ENCODE measurements around the gene ZNHIT1.
"Not testable (repeated sequence)": the region's sequence is repeated elsewhere in the genome, so short reads cannot be mapped to it uniquely, and the experiment has no call there.

ZNHIT1 gene

DNA sequence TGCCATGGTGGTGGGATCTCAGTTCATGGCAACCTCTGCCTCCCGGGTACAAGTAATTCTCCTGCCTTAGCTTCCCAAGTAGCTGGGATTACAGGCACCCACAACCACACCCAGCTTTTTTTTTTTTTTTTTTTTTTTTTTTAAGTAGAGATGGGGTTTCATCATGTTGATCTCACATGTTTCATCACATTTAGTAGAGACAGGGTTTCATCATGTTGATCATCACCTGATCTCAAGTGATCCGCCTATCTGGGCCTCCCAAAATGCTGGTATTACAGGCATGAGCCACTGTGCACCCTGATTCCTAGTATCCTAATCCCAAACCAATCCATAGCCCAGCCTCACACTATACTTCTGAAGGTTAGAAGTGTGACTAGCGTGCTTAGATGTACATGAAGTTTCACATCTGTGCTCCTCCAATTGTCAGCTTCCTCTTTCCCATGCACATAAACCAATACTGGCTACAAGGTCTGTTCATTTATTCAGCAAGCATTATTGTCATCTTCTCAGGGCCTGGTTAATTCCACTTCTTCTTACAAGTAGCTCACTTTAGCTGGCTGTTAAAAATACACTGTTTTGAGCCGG, 31.0 kb upstream of the ZNHIT1 start:
- DNase-seq (ENCODE audit: low spot score) = no peak

- no peak for DNase-seq (ENCODE audit: low spot score)
These were observed 28.9 kb upstream of the ZNHIT1 start for GRCh38 chr7:101189109-101189508.

DNA sequence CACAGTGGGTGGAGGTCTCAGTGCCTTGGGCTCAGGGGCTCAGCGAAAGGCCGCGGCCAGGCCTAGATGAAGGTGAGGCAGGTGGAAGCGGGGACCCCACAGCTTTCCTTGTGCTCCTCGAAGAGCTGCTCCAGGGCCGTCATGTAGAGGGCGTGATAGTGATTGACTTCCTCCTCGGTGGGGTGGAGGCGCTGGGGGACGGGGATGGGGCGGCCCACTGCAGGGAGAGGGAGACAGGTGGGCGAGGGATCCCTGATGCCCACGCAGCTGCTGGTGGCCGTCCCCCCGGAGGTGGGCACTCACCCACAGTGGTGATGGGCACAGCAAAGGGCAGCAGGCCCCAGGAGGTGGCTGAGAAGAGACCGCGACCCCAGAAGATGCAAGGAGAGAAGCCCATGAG, 22.1 kb upstream of the ZNHIT1 start:
- DNase-seq (ENCODE audit: low spot score) = no peak

GRCh38 chr7:101197991-101198390, 20.0 kb upstream of the ZNHIT1 start:
- no peak for DNase-seq (ENCODE audit: low spot score)

- no peak for DNase-seq (ENCODE audit: low spot score)
These were observed 19.5 kb upstream of the ZNHIT1 start for GRCh38 chr7:101198476-101198875.

GRCh38 chr7:101199522-101199921, 18.4 kb upstream of the ZNHIT1 start:
- not testable (repeated sequence) for DNase-seq (ENCODE audit: low spot score)

- no peak for DNase-seq (ENCODE audit: low spot score)
These were observed 17.5 kb upstream of the ZNHIT1 start for GRCh38 chr7:101200504-101200861.

GRCh38 chr7:101200862-101201599, 16.9 kb upstream of the ZNHIT1 start, which contains the start of gene MOGAT3:
MOGAT3 (minus strand) TSS chr7:101201036; CDS start chr7:101200854, 182 bp downstream.
- no peak for DNase-seq (ENCODE audit: low spot score)

GRCh38 chr7:101201695-101202602, 16.0 kb upstream of the ZNHIT1 start:
- no peak for DNase-seq (ENCODE audit: low spot score)

- DNase-seq (ENCODE audit: low spot score) = no peak
These were observed 15.4 kb upstream of the ZNHIT1 start for GRCh38 chr7:101202603-101202918.

- DNase-seq (ENCODE audit: low spot score) = not testable (repeated sequence)
These were observed 13.9 kb upstream of the ZNHIT1 start for GRCh38 chr7:101203740-101204738.

- DNase-seq (ENCODE audit: low spot score) = no peak
These were observed 11.9 kb upstream of the ZNHIT1 start for GRCh38 chr7:101205901-101206664.

DNA sequence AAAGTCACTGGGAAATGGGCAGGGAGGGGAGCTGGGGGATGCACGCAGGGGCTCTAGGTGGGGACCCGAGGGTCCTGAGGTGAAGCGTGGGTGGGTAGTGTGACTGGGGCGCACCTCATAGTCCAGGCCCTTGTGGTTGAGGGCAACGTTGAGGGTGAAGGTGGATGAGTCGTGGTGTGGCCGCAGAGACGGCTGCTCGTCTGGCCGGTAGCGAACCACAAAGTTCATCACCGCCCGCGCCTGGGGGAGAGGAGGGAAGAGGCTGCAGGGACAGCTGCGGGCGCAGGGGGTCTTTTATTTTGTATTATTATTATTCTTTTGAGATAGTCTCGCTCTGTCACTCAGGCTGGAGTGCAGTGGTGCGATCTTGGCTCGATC, 11.3 kb upstream of the ZNHIT1 start:
- DNase-seq (ENCODE audit: low spot score) = no peak

GRCh38 chr7:101207459-101207858, 10.5 kb upstream of the ZNHIT1 start:
- DNase-seq (ENCODE audit: low spot score) = no peak

DNA sequence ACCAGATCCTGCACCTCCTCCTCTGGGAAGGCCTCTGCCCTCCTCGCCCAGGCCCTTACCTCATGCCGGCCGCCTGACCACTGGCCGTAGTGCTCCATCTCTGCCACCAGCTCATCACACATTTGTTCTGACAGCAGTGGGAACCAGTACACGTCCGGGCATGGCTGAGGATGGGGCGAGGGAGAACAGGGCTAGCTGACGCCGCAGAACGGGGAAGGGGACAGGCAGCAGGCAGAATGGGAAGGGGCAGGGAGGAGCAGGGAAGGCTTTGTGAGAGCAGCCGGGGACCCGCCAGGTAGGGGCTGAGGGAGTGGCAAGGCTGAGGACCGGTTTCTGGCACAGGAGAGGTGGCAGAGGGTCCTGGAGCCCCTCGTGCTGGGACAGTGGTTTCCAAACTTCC, 9.2 kb upstream of the ZNHIT1 start:
- no peak for DNase-seq (ENCODE audit: low spot score)

DNA sequence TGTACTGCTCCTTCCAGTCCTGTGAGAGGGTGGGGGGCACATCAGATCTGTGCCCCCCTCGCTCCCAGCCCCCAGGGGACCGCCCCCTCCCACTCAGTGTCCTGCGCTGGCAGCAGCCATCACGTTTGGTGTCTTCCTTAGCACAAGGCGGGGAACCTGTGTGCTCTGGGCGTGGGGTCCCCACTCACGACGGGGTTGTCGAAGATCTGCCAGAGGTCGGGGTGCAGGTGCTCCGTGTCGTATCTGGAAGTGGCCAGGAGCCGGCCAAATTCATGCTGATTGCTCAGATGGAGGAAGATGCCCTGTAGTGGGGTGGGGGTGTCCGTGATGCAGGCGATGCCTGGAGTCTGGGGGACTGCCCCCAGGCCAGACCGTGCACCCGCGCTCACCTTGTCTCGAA, 7.8 kb upstream of the ZNHIT1 start:
- no peak for DNase-seq (ENCODE audit: low spot score)

DNA sequence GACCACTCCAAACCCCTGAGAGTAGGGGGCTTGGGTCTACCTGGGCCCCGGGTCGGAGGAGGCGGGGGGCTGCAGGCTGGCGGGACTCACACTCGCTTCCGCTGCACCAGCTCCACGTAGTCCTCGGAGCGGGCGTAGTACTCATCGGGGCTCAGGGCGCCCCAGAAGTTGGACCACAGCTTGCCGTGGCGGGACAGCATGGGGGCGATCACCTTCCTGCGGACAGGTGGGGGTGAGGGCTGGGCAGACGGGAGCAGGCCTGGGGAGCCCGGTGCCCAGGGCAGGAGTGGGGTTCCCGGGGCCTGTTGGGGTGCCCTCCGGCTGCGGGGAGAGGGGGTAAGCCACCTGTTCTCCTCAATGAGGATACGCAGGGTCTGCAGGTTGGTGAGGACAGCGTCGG, 6.5 kb upstream of the ZNHIT1 start:
- DNase-seq (ENCODE audit: low spot score) = no peak

DNA sequence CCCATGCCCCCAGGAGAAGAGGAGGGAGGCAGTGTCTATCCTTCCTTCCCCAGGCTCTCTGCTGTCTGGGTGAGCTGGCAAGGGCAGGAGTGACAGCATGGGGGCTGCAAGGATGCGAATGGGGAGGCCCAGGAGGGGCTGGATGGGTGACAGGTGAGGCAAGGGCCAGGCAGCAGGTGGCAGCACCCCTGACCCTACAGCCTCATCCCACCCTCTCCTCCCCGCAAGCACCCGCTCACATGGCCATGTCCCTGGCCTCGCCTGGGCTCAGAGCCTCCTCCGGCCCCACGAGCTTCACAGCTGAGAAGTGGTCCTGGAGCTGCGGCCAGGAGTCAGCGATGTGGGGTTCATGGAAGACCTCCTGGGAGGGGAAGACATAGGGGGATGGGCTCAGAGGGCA, 6.0 kb upstream of the ZNHIT1 start:
- DNase-seq (ENCODE audit: low spot score) = no peak

GRCh38 chr7:101216001-101216859, 1.7 kb upstream of the ZNHIT1 start:
- DNase-seq (ENCODE audit: low spot score) = no peak

DNA sequence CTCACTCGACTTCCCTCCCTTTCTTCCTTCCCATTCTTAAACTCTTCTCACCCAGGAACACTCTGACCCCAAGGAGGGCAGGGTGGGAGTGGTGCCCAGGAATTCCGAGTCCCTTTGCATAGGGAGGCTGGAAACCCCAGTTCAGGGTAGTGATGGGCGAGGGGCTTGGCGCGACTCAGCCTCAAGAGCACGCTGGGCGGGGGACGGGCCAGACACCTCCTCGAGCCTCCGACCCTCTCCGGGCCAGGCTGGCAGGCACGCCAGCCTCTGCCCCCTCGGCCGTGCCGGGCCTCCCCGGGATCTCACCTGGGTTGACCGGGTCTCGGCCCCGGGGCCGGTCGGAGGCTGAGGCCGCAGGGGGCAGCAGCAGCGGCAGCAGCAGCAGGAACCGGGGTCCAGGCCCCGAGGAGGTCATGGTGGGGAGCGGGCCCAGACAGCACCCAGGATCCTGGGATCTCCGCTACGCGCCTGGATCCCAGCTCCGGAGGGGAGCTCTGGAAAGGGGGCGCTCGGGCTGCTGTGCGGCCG, 1.0 kb upstream of the ZNHIT1 start:
- DNase-seq (ENCODE audit: low spot score) = no peak

Data from activated CD4-positive, alpha-beta T cell treated with anti-CD3 and anti-CD28 coated beads, Interleukin-2, Interleukin-4, amounts not matched to agents 100 ng/mL and 50 ng/mL, durations not matched to agents 16 hours and 8 hours (primary cell).